Calu3 (cell line): Measurements from ENCODE around the gene CFAP20DC. TPM values are rescaled to one million over a fixed set of nuclear protein-coding genes. Genes with fewer than 3 reads are reported as not detected.
"Not testable (repeated sequence)": the region's sequence is repeated elsewhere in the genome, so short reads cannot be mapped to it uniquely, and the experiment has no call there.

Source experiments
- BruUV-seq: library from RNA; stranded (reverse); fragments of 400-500 nt; replicated peaks from 2 replicates; lab custom pipeline; 2021; lab: Mats Ljungman, UMichigan
- CTCF ChIA-PET: fragments of 300-600 bp; sonication (Branson Sonifier 250); formaldehyde crosslinking; loops from one replicate; lab custom pipeline; 2022; ENCODE audit warnings: antibody characterized with exemption; lab: Charles Lee
- DNase-seq: peaks from one replicate; pipeline ENCODE4 v3.0.0; 2022
- H3K27ac Mint-ChIP-seq: one replicate; pipeline ENCODE4 v1.8.0; 2022; ENCODE audit warnings: mixed read lengths; ENCODE audit not compliant: unreplicated experiment
- H3K27me3 Mint-ChIP-seq: one replicate; pipeline ENCODE4 v1.8.0; 2022; ENCODE audit warnings: mixed read lengths; ENCODE audit not compliant: unreplicated experiment
- H3K36me3 Mint-ChIP-seq: one replicate; pipeline ENCODE4 v1.8.0; 2022; ENCODE audit warnings: mild to moderate bottlenecking, moderate library complexity, mixed read lengths; ENCODE audit not compliant: insufficient read depth, unreplicated experiment
- H3K4me1 Mint-ChIP-seq: one replicate; pipeline ENCODE4 v1.8.0; 2022; ENCODE audit warnings: mild to moderate bottlenecking, low read depth, mixed read lengths; ENCODE audit not compliant: unreplicated experiment
- H3K4me3 Mint-ChIP-seq: one replicate; pipeline ENCODE4 v1.8.0; 2022; ENCODE audit warnings: mild to moderate bottlenecking, low read depth, moderate library complexity, mixed read lengths; ENCODE audit not compliant: unreplicated experiment
- H3K9me3 Mint-ChIP-seq: one replicate; pipeline ENCODE4 v1.8.0; 2022; ENCODE audit warnings: low read depth, mixed read lengths; ENCODE audit not compliant: unreplicated experiment
- CTCF ChIP-seq: fragments of 200-600 bp; IDR thresholded peaks from one replicate; pipeline ENCODE4 v1.8.0; 2022; ENCODE audit warnings: antibody characterized with exemption; ENCODE audit not compliant: unreplicated experiment
- intact Hi-C: fragments of 100-400 bp; cut with micrococcal nuclease; formaldehyde crosslinking; loops from one replicate; pipeline ENCODE4 v1.10.0; 2022; ENCODE audit not compliant: unreplicated experiment
- total RNA-seq: library from RNA; stranded (reverse); gene quantifications from 2 replicates; pipeline ENCODE4 v1.2.3, GENCODE V29; 2022

CFAP20DC gene
- total RNA-seq, 1 experiment from 2014 or later: 5.8 TPM

- intact Hi-C loops: no loop called here
- no peaks in the 10 kb centered on the region for H3K36me3 Mint-ChIP-seq
- H3K27ac Mint-ChIP-seq: no peak overlapping the region
- no peak overlapping the region for H3K4me3 Mint-ChIP-seq
- CTCF ChIA-PET: no interaction called here
- peak; percentile 22 for DNase-seq
- peaks cover 6% of the 10 kb centered on the region for H3K9me3 Mint-ChIP-seq
- no peaks in the 10 kb centered on the region for H3K27me3 Mint-ChIP-seq
- peaks cover 9% of the 10 kb centered on the region for H3K4me1 Mint-ChIP-seq
- BruUV-seq: no TSS peak
- TF ChIP-seq CTCF: no peak
These were observed 150.5 kb downstream of the CFAP20DC start for GRCh38 chr3:58899159-58899952.

DNA sequence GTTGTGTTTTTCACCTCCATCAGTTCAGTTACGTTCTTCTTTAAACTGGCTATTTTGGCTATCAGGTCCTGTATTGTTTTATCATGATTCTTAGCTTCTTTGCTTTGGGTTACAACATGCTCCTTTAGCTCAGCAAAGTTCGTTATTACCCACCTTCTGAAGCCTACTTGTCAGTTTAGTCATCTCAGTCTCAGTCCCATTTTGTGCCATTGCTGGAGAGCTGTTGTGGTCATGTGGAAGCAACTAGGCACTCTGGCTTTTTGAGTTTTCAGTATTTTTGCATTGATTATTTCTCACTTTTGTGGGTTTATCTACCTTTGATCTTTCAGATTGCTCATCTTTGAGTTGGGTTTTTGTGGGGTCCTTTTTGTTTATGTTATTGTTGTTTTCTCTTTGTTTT is 151.3 kb downstream of the CFAP20DC start:
- CTCF ChIA-PET: no interaction called here
- Mint-ChIP-seq H3K4me3 (no peak overlapping the region), H3K27ac (no peak overlapping the region), H3K27me3 (no peaks in the 10 kb centered on the region), H3K4me1 (peaks cover 9% of the 10 kb centered on the region), H3K36me3 (no peaks in the 10 kb centered on the region), H3K9me3 (peaks cover 8% of the 10 kb centered on the region)
- no peak for TF ChIP-seq CTCF
- BruUV-seq: no TSS peak
- no peak for DNase-seq
- intact Hi-C loops: no loop called here

- H3K27ac Mint-ChIP-seq: no peak overlapping the region
- intact Hi-C loops: no loop called here
- H3K36me3 Mint-ChIP-seq: no peaks in the 10 kb centered on the region
- CTCF ChIA-PET: no interaction called here
- H3K27me3 Mint-ChIP-seq: no peaks in the 10 kb centered on the region
- no peak for DNase-seq
- no TSS peak for BruUV-seq
- peaks cover 9% of the 10 kb centered on the region for H3K4me1 Mint-ChIP-seq
- H3K9me3 Mint-ChIP-seq: peaks cover 5% of the 10 kb centered on the region
- TF ChIP-seq CTCF: no peak
- no peak overlapping the region for H3K4me3 Mint-ChIP-seq
These were observed 152.2 kb downstream of the CFAP20DC start for GRCh38 chr3:58897646-58898045.

DNA sequence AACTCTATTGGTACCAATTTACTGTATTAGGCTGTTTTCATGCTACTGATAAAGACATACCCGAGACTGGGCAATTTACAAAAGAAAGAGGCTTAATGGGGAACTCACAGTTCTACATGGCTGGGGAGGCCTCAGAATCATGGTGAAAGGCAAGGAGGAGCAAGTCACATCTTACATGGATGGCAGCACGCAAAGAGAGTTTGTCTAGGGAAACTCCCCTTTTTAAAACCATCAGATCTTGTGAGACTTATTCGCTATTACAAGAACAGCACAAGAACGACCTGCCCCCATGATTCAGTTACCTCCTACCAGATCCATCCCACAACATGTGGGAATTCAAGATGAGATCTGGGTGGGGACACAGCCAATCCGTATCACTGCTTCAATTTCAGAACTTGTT is 154.1 kb downstream of the CFAP20DC start:
- BruUV-seq, H3K27me3 Mint-ChIP-seq, intact Hi-C loops, DNase-seq, CTCF ChIA-PET, H3K36me3 Mint-ChIP-seq, H3K4me3 Mint-ChIP-seq, H3K9me3 Mint-ChIP-seq, H3K4me1 Mint-ChIP-seq, H3K27ac Mint-ChIP-seq: not testable (repeated sequence)

- H3K4me1 Mint-ChIP-seq, H3K9me3 Mint-ChIP-seq, H3K36me3 Mint-ChIP-seq, CTCF ChIA-PET, intact Hi-C loops, H3K27me3 Mint-ChIP-seq, H3K27ac Mint-ChIP-seq, BruUV-seq, DNase-seq, H3K4me3 Mint-ChIP-seq: not testable (repeated sequence)
These were observed 157.3 kb downstream of the CFAP20DC start for GRCh38 chr3:58892526-58892925.
